ENCODE data around the gene UNC13C.

GRCh38 chr15:54033356-54033860 lies 55.2 kb downstream of the UNC13C start:
- no peak for TF ChIP-seq EZH2 (IDR thresholded peaks at IDR 0.05; ENCODE audit: borderline replicate concordance, insufficient read depth, low read length, poor library complexity, severe bottlenecking)
- TF ChIP-seq CTCF (IDR thresholded peaks at IDR 0.05; ENCODE audit: poor library complexity, severe bottlenecking): no peak
- no peak for TF ChIP-seq POLR2AphosphoS5 (IDR thresholded peaks at IDR 0.05)
- no peak for TF ChIP-seq RAD21 (conservative IDR thresholded peaks at IDR 0.05)
- no peak for TF ChIP-seq EP300 (conservative IDR thresholded peaks at IDR 0.05; ENCODE audit: poor library complexity, severe bottlenecking)
- no peak for TF ChIP-seq TAF1 (IDR thresholded peaks at IDR 0.05; ENCODE audit: low read depth)
- TF ChIP-seq SMC3 (conservative IDR thresholded peaks at IDR 0.05; ENCODE audit: poor library complexity): no peak

All from neural cell (in vitro differentiated cells).